ENCODE results near the gene IL17A. TPM values are rescaled to one million over a fixed set of nuclear protein-coding genes. Genes with fewer than 3 reads are reported as not detected.

The IL17A gene
- total and polyA plus RNA-seq, 2 donors (not counting 3 experiments of a cell fraction or from before 2014, with no cell fraction given) = not detected

DNA sequence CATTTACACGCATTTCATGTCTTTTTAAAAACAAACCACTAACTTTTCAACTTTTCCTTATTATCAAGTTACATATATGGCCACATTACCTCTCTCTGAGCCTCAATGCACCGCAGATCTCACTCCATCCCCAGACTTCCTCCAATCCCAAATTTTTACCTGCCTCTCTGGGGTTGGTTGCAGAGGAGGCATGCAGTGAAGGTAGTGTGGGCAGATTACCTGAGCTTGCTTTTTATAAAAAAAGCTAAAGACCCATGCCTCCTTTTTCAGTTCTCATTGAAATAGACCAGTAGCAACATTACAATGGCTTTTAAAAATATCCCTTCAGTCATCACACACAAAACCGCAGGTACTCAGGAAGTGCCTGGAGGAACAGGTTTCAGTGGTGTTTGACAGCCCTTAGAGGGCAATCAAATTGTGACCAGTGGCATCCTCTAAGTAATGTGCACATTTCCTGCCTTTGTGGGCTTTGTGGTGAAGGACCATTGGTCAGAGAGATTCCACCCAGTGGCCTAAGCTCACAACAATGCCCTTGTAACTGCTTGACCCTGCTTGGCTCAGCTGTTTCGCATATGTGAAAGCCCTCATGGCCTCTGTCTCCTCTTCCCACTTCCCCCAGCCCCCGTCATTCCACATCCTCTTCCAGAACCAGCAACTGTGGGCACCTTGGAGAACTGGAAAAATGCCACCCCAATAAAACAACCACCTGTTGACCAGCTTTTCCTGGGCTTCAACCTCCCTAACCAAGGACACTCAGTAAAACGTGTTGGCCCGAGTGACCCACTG lies 30.2 kb upstream of the IL17A start:
- CTCF ChIA-PET = interaction anchor here (0.6 to 1.7 kb wide), 3 partner anchors 10 to 252 kb away, joined by 3 to 4 read pairs (median 3); no protein-coding TSS in a partner anchor
- H3K79me2 ChIP-seq (ENCODE audit: control insufficient read depth, insufficient read depth, low read length) = no peaks in the 10 kb centered on the region
- peak overlapping the region; percentile 6 for H2AFZ ChIP-seq (ENCODE audit: low read depth, low read length)
- no peaks in the 10 kb centered on the region for H4K20me1 ChIP-seq (replicated peaks; ENCODE audit: control insufficient read depth, extremely low read depth, insufficient read depth, low read length)
- BruUV-seq (replicated peaks) = no TSS peak
- no peaks in the 10 kb centered on the region for H3K27me3 ChIP-seq (ENCODE audit: control insufficient read depth in 2 of 2, insufficient read depth in 2 of 2, low read length in 2 of 2)
- dilution Hi-C loops (cut with MboI; ENCODE audit: extremely low pct_ligation_motif_present, low sequenced_read_pairs) (no loop called here), intact Hi-C loops (cut with micrococcal nuclease) (no loop called here)
- H3K4me1 ChIP-seq (ENCODE audit: control insufficient read depth, extremely low read depth, insufficient read depth, low read length) = peaks cover 15% of the 10 kb centered on the region
- H3K36me3 ChIP-seq (ENCODE audit: control insufficient read depth in 2 of 2, extremely low read depth in 1 of 2, insufficient read depth in 2 of 2, low read length in 2 of 2) = no peaks in the 10 kb centered on the region
- TF ChIP-seq GATA2 (IDR thresholded peaks at IDR 0.05; ENCODE audit: insufficient read depth, insufficient read length, low read depth, low read length) (no peak), POLR2A (IDR thresholded peaks at IDR 0.05; ENCODE audit: low read depth, low read length) (no peak), FOS (IDR thresholded peaks at IDR 0.05; ENCODE audit: borderline replicate concordance, insufficient read depth, low read length) (peak; percentile 34)
- no peak overlapping the region for H3K4me2 ChIP-seq (ENCODE audit: insufficient read depth, low read length)
- H3K9ac ChIP-seq (replicated peaks; ENCODE audit: extremely low read depth, insufficient read depth, low read length) = no peak overlapping the region
- POLR2A ChIA-PET = no interaction called here
- no peaks in the 10 kb centered on the region for H3K9me3 ChIP-seq (replicated peaks; ENCODE audit: control insufficient read depth, insufficient read depth, low read length)
- DNase-seq (ENCODE audit: low read depth, low spot score) = peak; percentile 9
- no peak overlapping the region for H3K27ac ChIP-seq (ENCODE audit: insufficient read depth, low read depth, low read length)
- H3K4me3 ChIP-seq (replicated peaks in 1 of 3; ENCODE audit: insufficient read depth in 1 of 3, low read depth in 1 of 3, low read length in 3 of 3) = no peak overlapping the region
- FAIRE-seq = peak; percentile 70
- no peaks in the 10 kb centered on the region for H3K9me1 ChIP-seq (replicated peaks; ENCODE audit: control insufficient read depth, extremely low read depth, insufficient read depth, low read length)

DNA sequence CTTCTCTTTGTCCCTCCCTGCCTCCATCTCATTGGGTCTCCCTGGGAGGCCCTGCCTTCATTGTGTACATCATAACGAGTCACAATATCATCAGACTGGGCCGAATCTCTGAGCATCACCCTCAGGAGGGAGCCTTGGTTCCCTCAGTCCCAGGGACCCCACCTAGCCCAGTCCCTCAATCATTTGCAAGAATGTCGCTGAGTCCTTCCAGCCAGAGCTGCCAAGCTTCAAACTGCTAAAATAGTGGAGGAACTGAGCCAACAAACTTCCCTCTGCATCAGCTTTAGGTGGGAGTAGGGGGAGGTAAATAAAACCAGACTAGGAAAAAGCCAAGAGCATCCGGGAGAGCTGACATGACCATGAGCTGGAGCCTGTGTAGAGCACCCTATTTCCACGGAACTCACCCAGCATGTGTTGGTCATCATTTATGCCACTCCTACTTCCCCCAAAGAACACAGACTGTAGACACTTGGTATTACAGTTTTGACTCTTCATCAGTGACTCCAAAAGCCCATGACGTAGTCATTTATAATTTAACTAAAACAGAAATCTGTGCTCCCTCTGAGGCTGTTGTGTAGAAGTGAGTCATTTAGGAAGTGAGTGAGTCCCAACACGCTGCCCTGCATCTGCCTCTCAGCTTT lies 28.8 kb upstream of the IL17A start:
- H3K4me2 ChIP-seq (ENCODE audit: insufficient read depth, low read length) = peak overlapping the region; percentile 8

More for the DNA sequence above, 28.8 kb upstream of the IL17A start:
- H3K36me3 ChIP-seq (ENCODE audit: control insufficient read depth in 2 of 2, extremely low read depth in 1 of 2, insufficient read depth in 2 of 2, low read length in 2 of 2) = no peaks in the 10 kb centered on the region
- no TSS peak for BruUV-seq (replicated peaks)
- ChIA-PET CTCF (interaction anchor here (1.0 to 1.2 kb wide), 4 partner anchors 8 to 242 kb away, joined by 3 to 4 read pairs (median 4); no protein-coding TSS in a partner anchor), POLR2A (no interaction called here)
- no peaks in the 10 kb centered on the region for H4K20me1 ChIP-seq (replicated peaks; ENCODE audit: control insufficient read depth, extremely low read depth, insufficient read depth, low read length)
- intact Hi-C loops (cut with micrococcal nuclease) = no loop called here
- no peaks in the 10 kb centered on the region for H3K9me3 ChIP-seq (replicated peaks; ENCODE audit: control insufficient read depth, insufficient read depth, low read length)
- peak overlapping the region; percentile 49 for H2AFZ ChIP-seq (ENCODE audit: low read depth, low read length)
- no peaks in the 10 kb centered on the region for H3K27me3 ChIP-seq (ENCODE audit: control insufficient read depth in 2 of 2, insufficient read depth in 2 of 2, low read length in 2 of 2)
- peaks cover 15% of the 10 kb centered on the region for H3K4me1 ChIP-seq (ENCODE audit: control insufficient read depth, extremely low read depth, insufficient read depth, low read length)
- H3K4me3 ChIP-seq (replicated peaks in 1 of 3; ENCODE audit: insufficient read depth in 1 of 3, low read depth in 1 of 3, low read length in 3 of 3) = no peak overlapping the region
- no peak for TF ChIP-seq EZH2 (IDR thresholded peaks at IDR 0.05; ENCODE audit: borderline replicate concordance, low read depth, low read length, severe bottlenecking)
- no peak for TF ChIP-seq POLR2AphosphoS5 (IDR thresholded peaks at IDR 0.05; ENCODE audit: insufficient read depth, low read depth, low read length)
- TF ChIP-seq MYC (IDR thresholded peaks at IDR 0.05; ENCODE audit: low read depth, low read length) = no peak
- TF ChIP-seq CTCF (IDR thresholded peaks at IDR 0.05; ENCODE audit: extremely low read depth in 1 of 2, insufficient read depth in 1 of 2, low read depth in 1 of 2, low read length in 2 of 2) = no peak
- TF ChIP-seq JUN (IDR thresholded peaks at IDR 0.05; ENCODE audit: borderline replicate concordance, insufficient read depth, insufficient read length, low read depth) = peak; percentile 43
- peak; percentile 93 for TF ChIP-seq FOS (IDR thresholded peaks at IDR 0.05; ENCODE audit: borderline replicate concordance, insufficient read depth, low read length)
- no peak for TF ChIP-seq POLR2A (IDR thresholded peaks at IDR 0.05; ENCODE audit: low read depth, low read length)
- no peak for TF ChIP-seq GATA2 (IDR thresholded peaks at IDR 0.05; ENCODE audit: insufficient read depth, insufficient read length, low read depth, low read length)
- TF ChIP-seq, protein P1, sequence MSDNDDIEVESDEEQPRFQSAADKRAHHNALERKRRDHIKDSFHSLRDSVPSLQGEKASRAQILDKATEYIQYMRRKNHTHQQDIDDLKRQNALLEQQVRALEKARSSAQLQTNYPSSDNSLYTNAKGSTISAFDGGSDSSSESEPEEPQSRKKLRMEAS (IDR thresholded peaks at IDR 0.05; ENCODE audit: insufficient read depth, insufficient read length) = no peak
- no peak overlapping the region for H3K9ac ChIP-seq (replicated peaks; ENCODE audit: extremely low read depth, insufficient read depth, low read length)
- peak overlapping the region; percentile 25 for H3K27ac ChIP-seq (ENCODE audit: insufficient read depth, low read depth, low read length)
- DNase-seq (ENCODE audit: low read depth, low spot score) (peak; percentile 50), FAIRE-seq (peak; percentile 31)
- H3K9me1 ChIP-seq (replicated peaks; ENCODE audit: control insufficient read depth, extremely low read depth, insufficient read depth, low read length) = no peaks in the 10 kb centered on the region
- dilution Hi-C loops (cut with MboI; ENCODE audit: extremely low pct_ligation_motif_present, low sequenced_read_pairs) = no loop called here
- H3K79me2 ChIP-seq (ENCODE audit: control insufficient read depth, insufficient read depth, low read length) = no peaks in the 10 kb centered on the region

Measured in endothelial cell of umbilical vein (primary cell).